CD4-positive, alpha-beta T cell treated with Interleukin-15 for 1 hour (primary cell): ENCODE results near the gene LIFR.

ENCODE experiments used
- DNase-seq: peaks from one replicate; pipeline ENCODE4 v3.0.0-alpha.2; 2020

Gene LIFR

GRCh38 chr5:38515646-38516045 lies 40.8 kb downstream of the LIFR start:
- no peak for DNase-seq

GRCh38 chr5:38515092-38515491 lies 41.4 kb downstream of the LIFR start:
- no peak for DNase-seq

- no peak for DNase-seq
These were observed 47.3 kb downstream of the LIFR start for GRCh38 chr5:38509185-38509584.

- DNase-seq = no peak
These were observed 50.1 kb downstream of the LIFR start for GRCh38 chr5:38506302-38506701.

- no peak for DNase-seq
These were observed 55.7 kb downstream of the LIFR start for GRCh38 chr5:38500573-38501260.

GRCh38 chr5:38497946-38498345 lies 58.5 kb downstream of the LIFR start:
- no peak for DNase-seq

DNA sequence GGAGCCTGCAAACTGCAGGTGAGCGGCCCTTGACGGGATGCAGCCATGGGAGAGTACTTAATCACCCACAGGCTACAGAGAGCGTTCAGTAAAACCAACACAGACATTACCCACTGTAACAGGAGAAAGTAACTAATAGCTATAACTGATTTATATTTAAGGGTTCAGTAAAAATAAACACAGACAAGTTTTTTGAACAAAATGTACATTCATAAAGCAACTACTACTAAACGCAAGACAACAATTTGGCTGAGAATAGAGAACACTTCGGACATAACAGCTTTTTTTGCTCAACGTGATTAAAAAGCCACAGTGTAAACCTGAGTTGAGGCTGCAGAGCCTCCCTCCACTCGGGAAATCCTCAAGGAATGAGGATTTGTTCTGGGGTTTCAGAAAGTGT lies 61.7 kb downstream of the LIFR start:
- no peak for DNase-seq

- no peak for DNase-seq
These were observed 62.3 kb downstream of the LIFR start for GRCh38 chr5:38494175-38494574.

GRCh38 chr5:38483805-38484398 lies 72.5 kb downstream of the LIFR start:
- no peak for DNase-seq

DNA sequence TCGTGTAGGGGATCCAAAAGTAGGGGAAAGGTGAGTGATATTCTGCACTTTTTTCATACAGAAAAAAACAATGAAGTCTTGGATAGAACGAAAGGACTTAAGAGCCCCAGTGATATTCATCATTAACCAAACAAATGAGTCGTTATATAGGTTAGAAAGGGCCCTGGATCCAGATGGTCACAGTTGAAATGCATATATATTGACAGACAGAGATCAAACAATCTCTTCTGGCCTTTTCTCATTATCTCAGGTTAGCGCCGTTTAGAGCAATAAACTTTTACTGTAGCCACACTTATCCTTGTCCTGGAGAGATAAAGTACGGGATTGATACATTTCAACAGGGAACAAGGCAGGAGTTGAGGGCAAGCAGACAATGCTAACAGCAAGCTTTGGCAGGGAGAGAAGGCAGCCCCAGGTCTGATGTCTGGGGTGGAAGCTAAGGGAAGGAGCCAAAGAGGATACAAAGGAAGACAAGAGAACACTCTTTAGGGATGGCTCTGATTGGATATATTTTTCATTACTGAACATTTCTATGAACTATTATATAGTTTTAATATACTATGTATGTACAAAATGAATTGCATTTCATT lies 77.0 kb downstream of the LIFR start:
- DNase-seq = no peak

DNA sequence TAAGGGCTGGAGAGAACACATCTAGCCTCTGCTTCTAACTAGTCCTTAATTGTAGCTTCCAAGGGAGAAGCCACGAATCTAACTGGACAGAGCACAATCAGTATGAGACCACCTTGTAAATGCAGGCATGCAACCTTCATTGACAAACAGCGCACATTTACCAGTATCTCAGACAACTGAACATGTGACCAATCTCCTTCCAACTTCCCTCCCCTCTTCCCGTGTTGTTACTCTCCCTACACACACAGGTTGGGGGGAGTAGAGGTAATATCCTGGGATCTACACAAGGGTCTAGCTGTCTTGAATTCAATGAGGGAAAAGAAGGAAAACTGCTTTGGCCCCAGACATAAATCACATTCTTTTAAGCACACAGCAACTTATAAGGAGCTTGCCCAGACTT lies 77.6 kb downstream of the LIFR start:
- no peak for DNase-seq

GRCh38 chr5:38478166-38478565 lies 78.3 kb downstream of the LIFR start:
- no peak for DNase-seq

DNA sequence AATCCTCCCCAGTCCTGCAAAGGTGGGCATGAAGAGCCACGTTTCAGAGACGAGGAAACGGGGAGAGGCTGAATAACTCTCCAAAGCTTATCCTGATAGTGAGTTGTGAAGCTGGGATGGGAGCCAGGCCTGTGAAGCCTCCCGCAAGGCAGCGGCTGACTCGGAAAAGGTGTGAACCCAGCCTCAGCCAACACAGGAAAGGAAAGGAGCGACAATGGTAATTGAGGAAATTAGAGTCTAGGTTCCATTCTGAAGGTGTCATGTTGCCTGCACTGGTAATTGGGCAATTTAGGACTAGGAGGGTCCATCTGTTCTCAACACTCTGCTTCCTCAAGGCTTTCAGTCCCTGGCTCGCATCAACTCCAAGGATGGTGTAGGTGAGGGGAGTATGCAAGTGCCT lies 83.4 kb downstream of the LIFR start:
- DNase-seq = no peak

GRCh38 chr5:38472541-38472940 lies 83.9 kb downstream of the LIFR start:
- no peak for DNase-seq

GRCh38 chr5:38471709-38472108 lies 84.7 kb downstream of the LIFR start:
- DNase-seq = no peak

- DNase-seq = no peak
These were observed 86.7 kb downstream of the LIFR start for GRCh38 chr5:38469707-38470267.

DNA sequence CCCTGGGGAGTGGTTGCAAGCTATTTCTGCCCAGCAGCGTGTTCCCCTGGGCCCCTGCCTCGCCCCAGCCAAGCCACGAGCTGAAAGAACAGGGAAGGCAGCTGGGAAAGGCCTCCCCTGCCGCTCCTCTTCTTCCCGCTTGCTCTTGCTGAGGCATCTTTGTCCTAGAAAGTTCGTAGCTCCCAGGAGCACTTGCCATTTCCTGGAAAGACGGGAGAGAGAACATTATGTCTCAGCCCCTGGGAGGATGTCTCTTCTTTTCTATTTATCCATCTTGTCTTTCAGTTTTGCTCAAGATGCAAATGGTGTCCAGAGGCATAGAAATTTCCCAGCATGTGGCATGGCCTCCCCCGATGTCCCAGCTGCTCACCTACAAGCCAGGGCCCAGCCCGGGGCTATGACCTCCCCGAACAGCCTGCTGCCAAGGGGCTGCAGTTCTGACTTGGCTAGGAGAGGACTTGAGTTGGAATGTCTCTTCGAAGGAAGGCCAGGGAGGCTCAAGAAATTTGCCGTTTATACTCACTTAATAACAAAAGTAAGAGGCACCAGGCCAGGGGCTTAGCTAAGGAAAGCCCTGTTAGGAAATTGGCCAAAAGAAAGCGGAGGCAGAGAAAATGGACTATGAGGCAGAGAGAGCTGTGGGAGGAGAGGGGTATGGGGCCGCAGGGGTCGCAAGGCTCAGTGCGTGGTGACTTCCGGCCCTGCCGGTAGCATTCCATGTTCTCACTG lies 87.3 kb downstream of the LIFR start:
- DNase-seq = no peak

DNA sequence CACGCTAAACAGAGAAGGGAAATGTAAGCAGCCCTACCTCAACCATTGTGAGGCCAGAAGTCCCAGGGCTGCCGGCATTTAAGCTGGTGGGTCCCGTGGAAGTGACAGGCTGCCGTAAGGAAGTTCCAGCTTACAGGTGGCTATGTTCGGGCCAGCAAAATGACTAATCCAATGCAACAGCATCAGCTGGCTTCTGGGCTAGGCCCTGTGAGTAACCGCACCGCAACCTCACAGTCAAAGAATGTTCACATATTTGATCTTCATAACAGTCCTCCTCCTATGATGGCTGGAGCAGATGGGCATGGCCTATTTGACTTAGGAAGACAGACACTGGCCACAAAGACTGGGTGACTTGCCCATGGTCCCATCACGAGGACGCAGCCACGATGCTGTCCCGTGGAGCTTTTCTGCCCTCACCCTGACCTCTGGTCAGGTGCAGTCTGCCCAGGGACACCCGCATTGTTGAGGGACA lies 88.2 kb downstream of the LIFR start:
- DNase-seq = no peak

DNA sequence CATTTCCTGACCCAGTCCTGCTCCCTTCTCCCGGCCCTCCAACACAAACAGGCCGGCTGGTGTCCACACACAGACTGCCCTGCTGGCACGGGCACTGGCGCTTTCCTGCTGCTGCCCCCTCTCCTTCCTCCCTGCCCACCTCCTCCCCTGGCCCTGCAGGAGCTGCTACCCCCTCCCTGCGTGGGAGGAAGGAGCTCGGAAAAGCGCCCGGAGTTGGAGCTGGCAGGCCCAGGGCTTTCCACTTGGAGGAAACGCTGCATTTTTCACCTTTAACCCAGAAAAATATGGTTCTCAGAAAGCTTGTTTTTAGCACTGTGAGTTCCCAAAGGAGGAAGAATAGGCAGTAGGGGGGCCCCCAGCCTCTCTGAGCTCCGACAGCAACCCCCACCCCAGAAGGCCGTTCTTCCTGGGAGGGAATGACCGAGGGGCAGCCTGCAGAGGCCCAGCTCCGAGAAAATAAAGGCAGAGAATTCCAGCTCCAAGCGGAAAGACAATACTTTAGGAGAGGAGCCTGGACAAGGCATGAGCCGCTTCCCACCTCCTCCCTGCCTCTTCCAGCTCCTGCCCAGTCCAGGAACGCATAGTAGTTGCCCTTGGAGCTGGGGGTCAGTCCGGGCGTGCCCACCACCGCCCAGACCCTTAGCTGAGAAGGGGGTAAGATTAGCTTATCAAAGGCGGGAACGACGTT lies 88.9 kb downstream of the LIFR start:
- no peak for DNase-seq

DNA sequence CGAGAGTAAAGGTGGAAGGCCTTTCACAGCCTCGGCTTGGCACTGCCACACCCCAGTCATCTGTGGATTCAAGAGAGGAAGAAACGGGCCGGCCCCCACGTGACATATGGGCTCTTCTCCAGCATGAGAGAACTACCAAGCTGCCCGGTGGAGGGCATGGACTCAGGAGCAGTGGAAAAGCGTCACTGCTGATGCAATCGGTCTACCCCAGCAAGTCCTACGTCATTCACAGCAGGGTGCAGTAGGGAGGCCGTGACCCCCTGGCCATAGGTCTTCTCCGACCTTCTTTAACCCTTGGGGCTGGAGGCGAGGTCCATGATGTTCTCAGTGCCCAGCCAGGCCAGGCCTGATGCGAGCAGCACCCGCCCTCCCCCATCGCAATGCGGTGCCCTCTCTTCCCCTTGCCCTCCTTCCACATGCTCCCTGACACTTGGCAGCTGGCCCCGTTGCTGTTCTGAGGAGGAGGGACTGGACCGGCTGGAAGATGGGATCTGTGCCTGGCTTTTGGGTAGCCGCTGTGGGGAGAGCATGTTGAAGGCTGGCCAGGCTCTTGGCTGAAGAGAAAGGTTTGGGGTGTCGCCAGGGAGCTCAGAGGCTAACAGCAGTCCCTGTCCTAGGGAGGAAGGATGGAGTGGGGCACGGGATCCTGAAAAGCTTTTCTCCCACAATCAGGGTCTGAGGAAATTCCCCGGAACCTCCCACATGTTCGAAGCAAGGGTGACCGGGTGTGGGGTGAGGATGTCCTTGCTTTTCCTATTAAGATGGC lies 89.8 kb downstream of the LIFR start:
- DNase-seq = no peak

- no peak for DNase-seq
These were observed 90.6 kb downstream of the LIFR start for GRCh38 chr5:38465702-38466423.
